Measurements from ENCODE around the gene GDF11.

GRCh38 chr12:55720071-55720564, 22.8 kb upstream of the GDF11 start, which contains the start of gene RDH5:
- no peak for TF ChIP-seq CTCF (IDR thresholded peaks at IDR 0.05)
- no peak for TF ChIP-seq POLR2A (IDR thresholded peaks at IDR 0.05)

Measured in uterus (tissue), 2 donors.